NB4 (cell line): ENCODE results near the gene WNT2.

Source experiments
- CTCF ChIP-seq: IDR thresholded peaks from one replicate; pipeline ENCODE4 v1.5.1; 2012; ENCODE audit warnings: low read depth, low read length
- MAX ChIP-seq: IDR thresholded peaks from 2 replicates; pipeline ENCODE4 v1.6.1; 2011; ENCODE audit warnings: low read depth, low read length

- TF ChIP-seq CTCF, result no peak
- TF ChIP-seq MAX, result no peak
Observed at GRCh38 chr7:117320523-117320922, 2.3 kb downstream of the WNT2 start.
